Esophagus muscularis mucosa (tissue), 4 donors: Measurements from ENCODE around the gene PANK2.

Experiments used
- CTCF ChIP-seq, 3 experiments: fragments of 200-600 bp in 2 of 3; fragments of 450-650 bp in 1 of 3; sonication (generic) in 2 of 3; IDR thresholded peaks; one replicate each; pipeline ENCODE4 v1.5.1; 2017 to 2019; ENCODE audit warnings: antibody characterized with exemption in 3 of 3, mild to moderate bottlenecking in 2 of 3, moderate library complexity in 1 of 3
- EP300 ChIP-seq: sonication (generic); formaldehyde crosslinking; IDR thresholded peaks from one replicate; pipeline ENCODE4 v1.6.1; 2017; ENCODE audit warnings: antibody characterized with exemption
- POLR2A ChIP-seq: fragments of 450-650 bp; IDR thresholded peaks from one replicate; pipeline ENCODE4 v1.6.1; 2017; ENCODE audit warnings: antibody characterized with exemption, moderate library complexity, mild to moderate bottlenecking, low read depth
- POLR2AphosphoS5 ChIP-seq, 2 donors: sonication (generic); formaldehyde crosslinking; IDR thresholded peaks; one replicate each; pipeline ENCODE4 v1.6.1; 2017; ENCODE audit warnings: antibody characterized with exemption in 2 of 2

DNA sequence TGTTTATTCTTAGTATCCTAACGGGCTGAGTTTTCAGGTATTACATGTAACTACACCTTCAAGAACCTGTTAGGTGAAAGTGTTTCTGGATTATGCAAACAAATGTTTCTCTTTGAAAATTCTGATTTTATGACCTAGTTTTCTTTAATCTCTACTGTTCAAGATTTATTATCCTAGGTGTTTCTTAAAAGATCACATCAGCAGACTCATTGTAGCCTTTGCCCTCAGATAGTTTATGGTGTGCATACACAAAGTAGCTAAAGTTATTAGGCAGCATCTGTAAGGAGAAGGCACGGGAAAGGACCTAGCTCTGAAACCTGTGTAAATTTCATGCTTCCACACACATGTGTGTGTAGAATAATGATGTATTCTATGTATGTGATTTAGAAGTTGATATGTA lies 21.7 kb downstream of the PANK2 start:
- TF ChIP-seq POLR2AphosphoS5 (IDR thresholded peaks at IDR 0.05) (no peak), CTCF (IDR thresholded peaks at IDR 0.05) (no peak), POLR2A (no peak), EP300 (no peak)
